A673 (cell line): Measurements from ENCODE around the gene OASL.
A peak's percentile ranks its signal among the peaks of the same experiment; 100 is the strongest.

Experiments
- CTCF ChIP-seq: fragments of 300-800, 200-600 bp; sonication (generic); conservative IDR thresholded peaks from 2 replicates; pipeline ENCODE4 v1.5.1; 2017; ENCODE audit warnings: low read depth, mild to moderate bottlenecking, antibody characterized with exemption, low read length, moderate library complexity, mixed read lengths
- EZH2 ChIP-seq: fragments of 200-600 bp; sonication (generic); IDR thresholded peaks from 2 replicates; pipeline ENCODE4 v1.6.1; 2017; ENCODE audit warnings: borderline replicate concordance, low read depth, mild to moderate bottlenecking, mixed read lengths, antibody characterized with exemption, low read length; ENCODE audit not compliant: poor library complexity, severe bottlenecking

GRCh38 chr12:121061831-121062230, 22.8 kb upstream of the OASL start:
- TF ChIP-seq EZH2 (no peak), CTCF (peak; percentile 39)
